HG02571 (cell line): ENCODE results near the gene MAN2B1.
"Not testable (repeated sequence)": the region's sequence is repeated elsewhere in the genome, so short reads cannot be mapped to it uniquely, and the experiment has no call there.

ENCODE experiments used
- ATAC-seq: cut with Tn5 transposase; IDR thresholded peaks from one replicate; pipeline ENCODE4 v1.9.1; 2021; ENCODE audit warnings: mild to moderate bottlenecking, moderate library complexity; ENCODE audit not compliant: unreplicated experiment

Gene MAN2B1

DNA sequence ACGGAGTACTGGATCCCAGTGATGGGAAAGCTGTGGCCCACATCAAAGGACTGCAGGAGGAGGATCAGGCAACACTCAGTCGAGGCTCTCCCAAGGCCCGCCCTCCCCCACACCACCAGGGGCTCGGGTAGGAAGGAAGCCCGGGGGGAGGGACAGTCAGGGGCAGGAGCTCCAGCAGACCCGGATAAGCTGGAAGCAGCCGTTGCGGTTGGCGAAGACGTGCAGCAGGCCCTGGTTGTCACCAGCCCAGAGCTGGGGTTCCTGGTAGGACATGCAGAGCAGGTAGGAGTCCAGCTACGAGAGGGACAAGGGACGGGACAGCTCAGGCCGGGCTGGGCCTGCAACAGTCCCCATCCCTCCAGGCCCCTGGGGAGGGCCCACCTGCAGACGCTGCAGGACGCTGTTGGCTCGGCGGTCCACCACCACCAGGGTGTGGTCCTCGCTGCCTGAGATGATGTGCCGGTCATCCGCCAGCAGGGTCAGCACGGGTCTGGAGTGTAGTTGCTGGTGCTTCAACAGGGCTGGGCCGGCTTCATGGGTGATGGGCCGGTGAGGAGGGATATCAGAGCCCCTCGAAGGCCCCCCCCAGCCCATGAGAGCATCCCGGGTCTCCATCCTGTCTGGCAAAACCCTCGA, 23.2 kb upstream of the MAN2B1 start:
- no peak for ATAC-seq

GRCh38 chr19:12689012-12689411, 22.5 kb upstream of the MAN2B1 start:
- ATAC-seq, result no peak

DNA sequence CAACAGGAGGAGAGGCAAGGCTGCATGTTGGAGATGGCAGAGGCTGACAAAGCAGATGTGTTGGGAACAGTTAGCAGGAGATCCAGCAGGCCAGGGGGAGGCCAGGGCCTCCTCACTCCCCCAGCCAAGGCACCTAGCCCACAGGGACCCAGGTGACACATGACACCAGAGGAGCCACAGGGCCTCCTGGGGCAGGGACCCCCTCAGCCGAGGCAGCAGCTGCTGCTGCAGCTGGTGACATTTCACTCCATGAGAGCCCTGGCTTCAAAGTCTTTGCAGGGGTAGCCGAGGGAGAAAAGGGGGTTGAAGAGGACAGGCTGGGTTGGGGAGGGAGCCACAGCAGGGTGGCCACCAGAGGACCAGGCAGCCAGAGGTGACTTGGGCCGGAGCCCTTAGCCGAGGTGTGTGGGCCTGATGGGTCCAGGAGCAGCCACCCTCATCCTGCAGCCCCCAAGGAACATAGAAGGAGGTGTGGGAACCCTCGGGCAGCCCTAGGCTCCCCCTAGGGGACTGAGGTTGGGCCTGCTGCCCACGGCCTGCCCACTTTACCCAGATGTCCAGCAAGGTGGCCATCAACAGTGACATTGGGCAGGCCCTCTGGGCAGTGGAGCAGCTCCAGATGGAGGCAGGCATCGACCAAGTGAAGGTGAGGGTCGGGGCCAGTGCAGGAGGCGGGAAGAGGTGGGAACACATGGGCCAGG, 21.1 kb upstream of the MAN2B1 start, which contains the start of gene GNG14:
GNG14 (plus strand) TSS at position 503 of the 701 bp plus-strand sequence; CDS start at position 554, 51 bp downstream.
- ATAC-seq, result no peak

- no peak for ATAC-seq
These were observed 19.3 kb upstream of the MAN2B1 start for GRCh38 chr19:12685831-12686230.

DNA sequence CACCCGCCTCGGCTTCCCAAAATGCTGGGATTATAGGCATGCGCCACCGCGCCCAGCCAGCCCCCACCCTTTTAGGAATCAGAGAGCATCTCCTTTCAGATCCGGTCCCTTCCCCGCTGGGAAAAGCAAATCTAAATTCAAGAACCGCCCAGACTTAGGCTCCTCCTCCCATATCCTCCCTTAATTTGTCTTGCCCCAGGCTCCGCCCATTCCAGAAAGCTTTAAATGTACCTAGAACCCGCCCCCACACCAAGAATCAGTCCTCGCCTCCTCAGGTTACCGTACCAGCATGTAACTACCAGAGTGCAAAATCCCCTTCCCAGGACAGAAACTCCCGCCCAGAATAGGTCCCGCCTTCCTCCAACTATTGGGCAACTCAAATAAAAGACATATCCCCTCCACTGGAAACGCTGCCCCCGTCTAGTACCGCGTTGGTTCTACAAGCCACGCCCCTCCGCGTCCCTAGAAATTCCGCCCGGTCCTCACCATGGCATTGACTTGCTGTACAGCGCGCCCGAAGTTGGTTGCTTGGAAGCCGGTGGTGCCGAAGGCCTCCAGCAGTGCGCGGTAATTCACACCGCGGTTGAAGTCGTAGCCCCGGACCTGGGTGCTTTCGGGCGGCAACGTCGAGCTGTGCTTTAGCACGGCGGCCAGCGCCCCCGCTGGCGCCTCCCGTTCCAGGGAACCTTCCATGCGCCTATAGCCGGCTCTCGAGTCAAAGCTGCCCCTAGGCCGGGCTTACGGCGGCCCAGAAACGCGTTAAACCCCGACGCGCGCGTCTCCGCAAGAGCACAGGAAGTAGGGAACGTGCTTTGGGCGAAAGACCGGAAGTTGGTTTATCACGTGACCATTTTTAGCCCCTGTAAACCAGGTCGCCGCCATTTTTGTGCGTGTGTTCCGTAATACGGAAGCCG, 14.8 kb upstream of the MAN2B1 start, which contains the start of gene DHPS:
DHPS (minus strand) TSS at position 807 of the 914 bp plus-strand sequence; CDS start at position 693, 114 bp downstream.
- peak; percentile 69 for ATAC-seq

GRCh38 chr19:12680034-12680433, 13.5 kb upstream of the MAN2B1 start:
- ATAC-seq, result no peak

DNA sequence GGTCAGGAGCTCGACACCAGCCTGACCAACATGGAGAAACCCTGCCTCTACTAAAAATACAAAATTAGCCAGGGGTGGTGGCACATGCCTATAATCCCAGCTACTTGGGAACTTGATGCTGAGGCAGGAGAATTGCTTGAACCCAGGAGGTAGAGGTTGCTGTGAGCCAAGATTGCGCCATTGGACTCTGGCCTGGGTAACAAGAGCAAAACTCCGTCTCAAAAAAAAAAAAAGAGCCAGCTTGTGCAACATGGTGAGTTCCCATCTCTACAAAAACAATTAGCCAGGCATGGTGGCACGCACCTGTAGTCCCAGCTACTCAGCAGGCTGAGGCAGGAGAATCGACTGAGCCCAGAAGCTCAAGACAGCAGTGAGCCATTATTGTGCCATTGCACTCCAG, 11.5 kb upstream of the MAN2B1 start:
- not testable (repeated sequence) for ATAC-seq

DNA sequence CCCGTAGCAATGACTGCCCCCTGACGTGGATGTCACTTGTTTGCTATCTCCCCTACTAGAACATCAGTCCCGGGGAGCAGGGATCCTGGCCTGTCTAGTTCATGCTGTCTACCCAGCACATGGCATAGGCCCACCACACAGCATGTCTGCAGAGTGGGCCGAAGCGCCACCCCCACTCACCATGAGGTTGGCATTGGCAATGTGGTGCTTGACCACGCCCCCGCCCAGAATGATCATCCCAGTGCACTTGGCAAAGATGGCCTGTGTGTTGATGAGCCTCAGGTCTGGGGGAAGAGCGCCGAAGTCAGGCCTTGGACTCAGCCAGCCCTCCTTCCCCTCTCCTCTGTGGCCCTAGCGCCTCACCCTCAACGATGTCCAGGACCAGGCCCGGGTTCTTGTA, 10.4 kb upstream of the MAN2B1 start:
- no peak for ATAC-seq

GRCh38 chr19:12676384-12676792, 9.8 kb upstream of the MAN2B1 start:
- ATAC-seq, result no peak

GRCh38 chr19:12675940-12676339, 9.4 kb upstream of the MAN2B1 start:
- no peak for ATAC-seq

GRCh38 chr19:12675399-12675798, 8.9 kb upstream of the MAN2B1 start:
- no peak for ATAC-seq

DNA sequence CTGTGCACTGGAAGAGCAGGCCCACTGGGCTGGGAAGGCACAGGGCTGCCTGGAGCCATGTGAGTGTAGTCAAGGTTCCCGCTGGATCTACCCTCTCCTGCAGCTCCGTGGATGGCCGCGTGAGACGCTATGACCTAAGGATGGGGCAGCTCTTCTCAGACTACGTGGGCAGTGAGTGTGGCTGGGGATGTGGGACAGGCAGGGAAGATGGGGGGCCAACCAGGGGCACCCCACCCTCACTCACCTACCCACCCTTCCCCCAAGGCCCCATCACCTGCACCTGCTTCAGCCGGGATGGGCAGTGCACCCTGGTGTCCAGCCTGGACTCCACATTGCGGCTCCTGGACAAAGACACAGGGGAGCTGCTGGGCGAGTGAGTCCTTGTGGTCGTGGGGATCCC, 6.2 kb upstream of the MAN2B1 start:
- no peak for ATAC-seq

DNA sequence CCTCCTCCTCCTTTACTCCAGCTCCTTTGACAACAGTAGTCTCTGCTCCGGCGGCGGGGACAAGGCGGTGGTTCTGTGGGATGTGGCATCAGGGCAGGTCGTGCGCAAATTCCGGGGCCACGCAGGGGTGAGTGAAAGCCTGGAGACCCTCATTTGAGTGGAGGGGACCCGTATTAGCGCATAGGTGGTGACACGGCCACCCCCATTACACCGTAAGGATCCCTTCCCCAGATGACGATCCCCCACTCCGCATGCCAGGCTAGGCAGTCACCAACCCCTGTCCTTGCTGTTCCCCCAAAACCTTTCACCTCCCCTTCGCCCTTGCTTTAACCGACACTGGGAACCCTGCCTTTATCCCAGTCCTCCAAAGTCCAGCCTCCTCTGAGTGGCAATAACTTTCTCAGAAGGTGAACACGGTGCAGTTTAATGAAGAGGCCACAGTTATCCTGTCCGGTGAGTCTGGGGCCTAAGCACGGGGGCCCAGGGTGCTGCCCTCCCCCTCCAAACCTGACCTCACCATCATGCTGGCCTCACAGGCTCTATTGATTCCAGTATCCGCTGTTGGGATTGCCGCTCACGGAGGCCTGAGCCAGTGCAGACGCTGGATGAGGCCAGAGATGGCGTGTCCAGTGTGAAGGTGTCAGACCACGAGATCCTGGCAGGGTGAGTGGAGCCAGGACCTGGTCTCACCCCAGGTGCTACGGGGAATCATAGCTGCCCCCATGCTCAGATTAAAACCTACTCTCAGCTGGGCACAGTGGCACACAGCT, 3.8 kb upstream of the MAN2B1 start:
- ATAC-seq, result no peak

DNA sequence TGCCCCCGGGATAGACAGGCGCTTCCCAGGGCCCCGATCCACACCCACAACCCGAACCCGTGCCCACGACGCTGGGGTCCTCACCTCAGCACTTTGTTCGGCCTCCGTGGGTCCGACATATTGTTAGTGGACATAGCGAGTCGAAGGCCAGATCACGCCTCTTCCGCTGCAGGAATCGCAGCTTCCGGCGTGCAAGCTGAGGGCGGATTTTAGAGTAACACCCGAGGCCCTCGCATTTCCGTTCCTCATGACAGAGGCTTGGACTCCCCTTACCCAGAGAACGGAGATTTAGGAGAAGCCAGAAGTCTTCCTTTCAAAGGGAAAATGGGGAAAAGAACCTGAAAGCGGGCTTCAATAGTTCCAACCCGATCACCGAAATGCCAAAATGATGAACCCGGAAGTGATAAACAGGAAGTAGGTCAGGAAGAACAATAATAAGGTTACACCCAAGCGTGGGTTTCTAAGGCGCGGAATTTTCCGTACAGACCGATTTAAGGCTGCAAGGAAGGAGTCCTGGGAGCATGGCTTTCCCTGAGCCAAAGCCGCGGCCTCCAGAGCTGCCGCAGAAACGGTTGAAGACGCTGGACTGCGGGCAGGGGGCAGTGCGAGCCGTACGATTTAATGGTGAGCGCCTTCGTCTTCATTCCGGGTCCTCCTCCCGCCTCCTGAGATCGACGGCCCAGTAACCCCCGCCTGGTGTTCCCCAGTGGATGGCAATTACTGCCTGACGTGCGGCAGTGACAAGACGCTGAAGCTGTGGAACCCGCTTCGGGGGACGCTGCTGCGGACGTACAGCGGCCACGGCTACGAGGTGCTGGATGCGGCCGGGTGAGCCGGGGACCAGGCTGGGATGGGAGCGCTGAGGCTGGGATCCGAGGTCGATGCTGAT, 3.0 kb upstream of the MAN2B1 start:
- ATAC-seq, result no peak

- ATAC-seq, result no peak
These were observed 2.4 kb upstream of the MAN2B1 start for GRCh38 chr19:12668932-12669269.

- ATAC-seq, result no peak
These were observed 1.8 kb upstream of the MAN2B1 start for GRCh38 chr19:12668346-12668745.

- ATAC-seq, result no peak
These were observed 1.3 kb upstream of the MAN2B1 start for GRCh38 chr19:12667731-12668302.

DNA sequence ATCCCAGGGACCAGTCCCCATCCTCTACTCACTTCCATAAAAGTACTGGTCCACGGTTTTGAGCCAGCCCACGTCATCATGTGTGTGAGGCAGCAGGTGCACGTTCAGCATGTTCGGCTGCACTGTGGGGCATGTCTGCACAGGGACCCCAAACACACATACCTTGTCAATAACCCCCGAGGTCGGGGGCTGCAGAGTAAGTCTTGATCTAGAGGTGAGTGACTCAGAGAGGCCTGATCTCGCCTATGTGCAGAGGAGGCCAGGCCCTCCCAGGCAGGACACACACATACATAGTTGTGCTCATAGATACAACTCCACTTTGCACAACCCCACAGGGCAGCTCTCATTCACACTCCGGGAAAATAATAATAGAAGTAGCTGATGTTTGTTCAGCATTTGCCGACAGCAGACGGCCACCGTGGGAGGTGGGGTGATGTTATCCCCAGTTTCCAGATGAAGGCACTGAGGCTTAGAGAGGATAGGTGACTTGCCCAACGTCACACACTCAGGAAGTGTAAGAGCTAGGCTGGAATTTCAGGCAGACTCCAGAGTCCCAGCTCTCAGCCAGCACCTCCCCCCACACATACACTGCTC, 774 bp downstream of the MAN2B1 start:
- no peak for ATAC-seq

GRCh38 chr19:12665281-12665573, 1.3 kb downstream of the MAN2B1 start:
- no peak for ATAC-seq
